HG03097 (cell line): ENCODE data around the gene GRB7.

Source experiments
- ATAC-seq: cut with Tn5 transposase; IDR thresholded peaks from one replicate; pipeline ENCODE4 v1.9.1; 2021; ENCODE audit not compliant: unreplicated experiment, low FRiP score

Gene GRB7

GRCh38 chr17:39794249-39794970 is 56.7 kb downstream of the GRB7 start:
- ATAC-seq: peak; percentile 84
